Astrocyte (in vitro differentiated cells and primary cell): ENCODE data around the gene KCNA2. TPM values are rescaled to one million over a fixed set of nuclear protein-coding genes. Genes with fewer than 3 reads are reported as not detected.

Experiments
- DNase-seq: peaks from one replicate; pipeline ENCODE4 v3.0.0-alpha.2; 2010; ENCODE audit warnings: low read depth
- FAIRE-seq: peaks from 2 replicates; lab custom pipeline; 2011; peaks lifted over from hg19 to GRCh38; lab: Jason Lieb, UNC
- H2AFZ ChIP-seq: 2 replicates; pipeline ENCODE4 v1.6.0; 2012; ENCODE audit warnings: low read depth, low read length, inconsistent platforms
- H3K27ac ChIP-seq: 2 replicates; pipeline ENCODE4 v1.5.1; 2011; ENCODE audit warnings: low read depth, low read length, inconsistent platforms
- H3K27me3 ChIP-seq: 2 replicates; pipeline ENCODE4 v1.6.0; 2011; ENCODE audit warnings: low read length, inconsistent platforms; ENCODE audit not compliant: insufficient read depth
- H3K36me3 ChIP-seq: 2 replicates; pipeline ENCODE4 v1.5.1; 2011; ENCODE audit warnings: low read length, inconsistent platforms; ENCODE audit not compliant: insufficient read depth
- H3K4me1 ChIP-seq: 2 replicates; pipeline ENCODE4 v1.5.1; 2011; ENCODE audit warnings: low read length, inconsistent platforms; ENCODE audit not compliant: insufficient read depth
- H3K4me2 ChIP-seq: 2 replicates; pipeline ENCODE4 v1.6.0; 2012; ENCODE audit warnings: low read length, inconsistent platforms
- H3K4me3 ChIP-seq: 2 replicates; pipeline ENCODE4 v1.5.1; 2011; ENCODE audit warnings: low read depth, mild to moderate bottlenecking, low read length, inconsistent platforms; ENCODE audit not compliant: insufficient read depth
- H3K79me2 ChIP-seq: 2 replicates; pipeline ENCODE4 v1.6.0; 2012; ENCODE audit warnings: mild to moderate bottlenecking, low read length, inconsistent platforms; ENCODE audit not compliant: insufficient read depth
- H3K9ac ChIP-seq: 2 replicates; pipeline ENCODE4 v1.6.0; 2012; ENCODE audit warnings: mild to moderate bottlenecking, low read length, inconsistent platforms
- H3K9me3 ChIP-seq: 2 replicates; pipeline ENCODE4 v1.5.1; 2012; ENCODE audit warnings: low read depth, mild to moderate bottlenecking, low read length, inconsistent platforms; ENCODE audit not compliant: insufficient read depth
- H4K20me1 ChIP-seq: 2 replicates; pipeline ENCODE4 v1.6.0; 2012; ENCODE audit warnings: low read length, inconsistent platforms; ENCODE audit not compliant: insufficient read depth
- H3K27ac Mint-ChIP-seq: one replicate; pipeline ENCODE4 v1.8.0; 2021; ENCODE audit warnings: mild to moderate bottlenecking, mixed read lengths; ENCODE audit not compliant: unreplicated experiment
- H3K27me3 Mint-ChIP-seq: one replicate; pipeline ENCODE4 v1.8.0; 2021; ENCODE audit warnings: low read depth, mixed read lengths; ENCODE audit not compliant: unreplicated experiment
- H3K36me3 Mint-ChIP-seq: one replicate; pipeline ENCODE4 v1.8.0; 2021; ENCODE audit warnings: low read depth, mixed read lengths; ENCODE audit not compliant: unreplicated experiment
- H3K4me1 Mint-ChIP-seq: one replicate; pipeline ENCODE4 v1.8.0; 2021; ENCODE audit warnings: low read depth, mixed read lengths; ENCODE audit not compliant: unreplicated experiment
- H3K4me3 Mint-ChIP-seq: one replicate; pipeline ENCODE4 v1.8.0; 2021; ENCODE audit warnings: mild to moderate bottlenecking, moderate library complexity, mixed read lengths; ENCODE audit not compliant: unreplicated experiment
- H3K9me3 Mint-ChIP-seq: one replicate; pipeline ENCODE4 v1.8.0; 2021; ENCODE audit warnings: mild to moderate bottlenecking, mixed read lengths; ENCODE audit not compliant: unreplicated experiment
- EZH2 ChIP-seq: IDR thresholded peaks from 2 replicates; pipeline ENCODE4 v1.6.1; 2012; ENCODE audit warnings: mild to moderate bottlenecking, low read length, inconsistent platforms; ENCODE audit not compliant: insufficient read depth
- total RNA-seq: library from RNA; stranded (reverse); gene quantifications from 2 replicates; pipeline ENCODE4 v1.2.1, GENCODE V29; 2021
- TF ChIP-seq, protein P1 (sequence below): IDR thresholded peaks from 2 replicates; pipeline ENCODE4 v1.5.1; 2011; ENCODE audit warnings: low read depth, mild to moderate bottlenecking, inconsistent platforms, low read length, moderate library complexity; ENCODE audit not compliant: insufficient read depth

The KCNA2 gene
- total RNA-seq, 1 donor from 2014 or later = 0.57 TPM

DNA sequence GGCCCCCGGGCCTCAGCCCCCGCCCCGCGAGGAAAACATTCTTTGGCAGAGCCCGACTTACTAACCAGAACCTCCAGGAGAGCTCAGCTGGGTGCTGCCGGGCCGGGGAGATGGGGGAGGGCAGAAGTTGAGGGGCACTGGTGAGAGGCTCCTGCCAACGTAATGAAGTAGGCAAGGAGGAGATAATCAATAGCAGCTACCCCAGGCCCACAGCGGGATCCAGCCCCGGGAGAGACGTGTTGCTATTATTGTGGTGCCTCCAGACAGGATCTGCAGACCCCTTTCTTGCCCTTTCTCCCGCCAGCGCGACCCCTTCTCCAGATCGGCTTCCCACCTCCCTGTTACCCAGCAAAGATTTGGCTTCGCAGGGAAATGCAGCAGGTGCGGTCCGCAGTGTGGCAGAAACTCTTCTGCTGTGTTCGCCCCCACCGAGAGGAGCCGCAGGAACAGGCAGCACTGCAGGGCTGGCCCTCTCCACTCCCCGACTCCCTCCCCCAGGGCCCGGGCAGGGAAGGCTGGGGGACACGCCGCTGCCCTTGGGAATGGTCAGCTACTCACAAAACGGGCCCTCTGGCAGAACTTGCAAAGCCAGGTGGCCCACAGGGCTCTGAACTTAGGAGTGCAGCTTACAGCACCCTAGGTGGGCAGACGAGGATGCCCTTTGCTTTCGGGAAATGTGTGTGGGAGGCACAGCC lies 1.5 kb upstream of the KCNA2 start:
- Histone ChIP-seq H3K9ac (no peak overlapping the region), H3K4me3 (no peak overlapping the region), H2AFZ (no peak overlapping the region), H3K4me2 (no peak overlapping the region), H3K36me3 (no peaks in the 10 kb centered on the region), H3K4me1 (peaks cover 8% of the 10 kb centered on the region), H3K27me3 (peaks cover 58% of the 10 kb centered on the region), H3K27ac (no peak overlapping the region), H4K20me1 (no peaks in the 10 kb centered on the region), H3K9me3 (no peaks in the 10 kb centered on the region), H3K79me2 (no peaks in the 10 kb centered on the region)
- H3K4me3 Mint-ChIP-seq = no peak overlapping the region
- DNase-seq (no peak), FAIRE-seq (no peak)
- H3K4me1 Mint-ChIP-seq = peaks cover 9% of the 10 kb centered on the region
- peaks cover 75% of the 10 kb centered on the region for H3K27me3 Mint-ChIP-seq
- no peak overlapping the region for H3K27ac Mint-ChIP-seq
- no peaks in the 10 kb centered on the region for H3K36me3 Mint-ChIP-seq
- TF ChIP-seq, protein P1, sequence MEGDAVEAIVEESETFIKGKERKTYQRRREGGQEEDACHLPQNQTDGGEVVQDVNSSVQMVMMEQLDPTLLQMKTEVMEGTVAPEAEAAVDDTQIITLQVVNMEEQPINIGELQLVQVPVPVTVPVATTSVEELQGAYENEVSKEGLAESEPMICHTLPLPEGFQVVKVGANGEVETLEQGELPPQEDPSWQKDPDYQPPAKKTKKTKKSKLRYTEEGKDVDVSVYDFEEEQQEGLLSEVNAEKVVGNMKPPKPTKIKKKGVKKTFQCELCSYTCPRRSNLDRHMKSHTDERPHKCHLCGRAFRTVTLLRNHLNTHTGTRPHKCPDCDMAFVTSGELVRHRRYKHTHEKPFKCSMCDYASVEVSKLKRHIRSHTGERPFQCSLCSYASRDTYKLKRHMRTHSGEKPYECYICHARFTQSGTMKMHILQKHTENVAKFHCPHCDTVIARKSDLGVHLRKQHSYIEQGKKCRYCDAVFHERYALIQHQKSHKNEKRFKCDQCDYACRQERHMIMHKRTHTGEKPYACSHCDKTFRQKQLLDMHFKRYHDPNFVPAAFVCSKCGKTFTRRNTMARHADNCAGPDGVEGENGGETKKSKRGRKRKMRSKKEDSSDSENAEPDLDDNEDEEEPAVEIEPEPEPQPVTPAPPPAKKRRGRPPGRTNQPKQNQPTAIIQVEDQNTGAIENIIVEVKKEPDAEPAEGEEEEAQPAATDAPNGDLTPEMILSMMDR = no peak
- TF ChIP-seq EZH2 = peak; percentile 53
- H3K9me3 Mint-ChIP-seq = peaks cover 1% of the 10 kb centered on the region

DNA sequence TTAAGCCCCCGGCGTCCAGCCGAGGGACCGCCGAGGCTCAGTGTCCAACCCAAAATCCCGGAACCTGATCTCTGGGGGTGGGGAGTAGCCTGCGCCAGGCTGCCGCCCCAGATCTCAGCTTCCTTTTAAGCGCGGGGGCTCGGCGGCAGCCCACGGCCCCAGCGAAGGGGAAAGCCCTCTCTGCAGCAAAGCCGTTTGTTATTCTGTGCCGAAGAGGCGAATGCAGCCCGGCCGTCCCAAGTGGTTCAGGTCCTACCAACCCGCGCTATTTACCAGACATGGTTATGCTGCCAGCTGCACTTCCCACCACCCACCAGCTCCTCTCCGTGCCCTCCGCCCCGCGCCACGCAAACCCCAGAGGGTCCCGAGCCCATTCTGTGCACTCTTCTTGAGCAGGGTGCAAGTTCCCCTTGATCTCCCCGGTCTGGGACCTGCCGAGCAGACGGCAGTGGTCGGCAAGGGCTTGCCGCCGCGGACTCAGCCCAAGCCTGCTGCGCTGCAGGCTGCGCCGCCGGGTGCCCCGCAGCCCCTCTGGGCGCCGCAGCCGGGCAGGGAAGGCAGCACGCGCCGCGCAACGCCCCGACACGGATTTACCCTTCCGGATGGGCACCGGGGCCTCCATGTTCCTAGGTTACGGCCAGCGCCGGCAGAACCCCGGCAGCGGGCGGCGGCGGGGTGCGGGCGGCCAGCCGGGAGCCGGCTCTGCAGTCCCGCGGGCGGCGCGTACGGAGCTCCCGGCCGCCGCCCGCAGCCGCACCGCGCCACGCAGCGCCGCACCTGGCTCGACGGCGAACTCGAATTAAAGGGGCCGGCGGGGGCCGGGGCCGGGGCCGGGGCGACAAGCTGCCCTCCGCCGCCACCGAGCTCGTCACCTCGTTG lies 738 bp upstream of the KCNA2 start:
- peaks cover 8% of the 10 kb centered on the region for H3K4me1 ChIP-seq
- Mint-ChIP-seq H3K27me3 (peaks cover 70% of the 10 kb centered on the region), H3K9me3 (peaks cover 1% of the 10 kb centered on the region), H3K36me3 (no peaks in the 10 kb centered on the region), H3K27ac (no peak overlapping the region), H3K4me1 (peaks cover 9% of the 10 kb centered on the region), H3K4me3 (peak overlapping the region; percentile 80)
- H3K79me2 ChIP-seq = no peaks in the 10 kb centered on the region
- peaks cover 52% of the 10 kb centered on the region for H3K27me3 ChIP-seq
- no peaks in the 10 kb centered on the region for H4K20me1 ChIP-seq
- no peaks in the 10 kb centered on the region for H3K9me3 ChIP-seq
- TF ChIP-seq EZH2 = peak; percentile 95
- TF ChIP-seq, protein P1 = no peak
- H3K9ac ChIP-seq = no peak overlapping the region
- H3K27ac ChIP-seq = no peak overlapping the region
- H2AFZ ChIP-seq = peak overlapping the region; percentile 75
- peak overlapping the region; percentile 86 for H3K4me2 ChIP-seq
- DNase-seq (no peak), FAIRE-seq (no peak)
- peak overlapping the region; percentile 44 for H3K4me3 ChIP-seq
- no peaks in the 10 kb centered on the region for H3K36me3 ChIP-seq
